ENCODE measurements around the gene LINGO3.

LINGO3 gene

GRCh38 chr19:2261438-2262172 is 46.3 kb downstream of the LINGO3 start:
- DNase-seq (ENCODE audit: low read depth): no peak

DNA sequence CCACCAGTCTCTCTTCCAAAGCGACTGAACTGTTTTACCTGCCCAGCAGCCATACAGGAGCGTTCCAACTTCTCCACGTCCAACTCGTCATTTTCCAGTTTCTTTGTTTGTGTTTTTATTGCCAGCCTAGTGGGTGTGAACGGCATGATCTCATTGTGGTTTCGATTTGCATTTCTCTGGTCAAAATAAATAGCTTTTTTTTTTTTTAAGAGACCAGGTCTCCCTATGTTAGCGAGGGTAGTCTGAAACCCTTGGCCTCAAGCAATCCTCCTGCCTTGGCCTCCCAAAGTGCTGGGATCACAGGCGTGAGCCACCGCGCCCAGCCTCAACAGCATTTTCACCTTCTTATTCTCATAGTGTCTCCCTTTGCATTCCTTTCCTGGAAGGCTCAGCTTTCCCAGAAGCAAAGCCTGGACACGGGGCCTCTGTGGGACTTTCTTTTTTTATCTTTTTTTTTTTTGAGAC is 47.6 kb downstream of the LINGO3 start:
- DNase-seq (ENCODE audit: low read depth): no peak

DNA sequence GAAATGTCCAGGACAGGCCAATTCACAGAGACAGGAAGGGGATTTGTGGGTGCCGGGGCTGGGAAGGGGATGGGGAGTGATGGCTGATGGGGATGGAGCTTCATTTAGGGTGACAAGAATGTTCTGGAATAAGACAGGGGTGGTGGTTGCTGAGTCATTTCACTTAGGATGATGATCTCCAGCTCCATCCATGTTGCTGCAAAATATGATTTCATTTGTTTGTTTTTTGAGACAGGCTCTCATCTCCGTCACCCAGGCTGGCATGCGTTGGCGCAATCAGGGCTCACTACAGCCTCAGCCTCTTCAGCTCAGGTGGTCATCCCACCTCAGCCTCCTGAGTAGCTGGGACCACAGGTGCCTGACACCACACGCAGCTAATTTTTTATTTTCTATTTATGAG is 48.6 kb downstream of the LINGO3 start:
- no peak for DNase-seq (ENCODE audit: low read depth)

Measured in stimulated activated CD8-positive, alpha-beta memory T cell treated with anti-CD3 and anti-CD28 coated beads, Interleukin-4, amount 100 ng/mL, for 24 hours (primary cell).